ENCODE data around the gene SMAD7.

SMAD7 gene

GRCh38 chr18:48975817-48976649, 25.3 kb upstream of the SMAD7 start:
- ChIA-PET CTCF (no interaction called here), POLR2A (interaction anchor here (1.2 to 1.6 kb wide), 4 partner anchors 13 to 24 kb away, joined by 3 to 13 read pairs (median 7); no protein-coding TSS in a partner anchor)
- peak; percentile 73 for DNase-seq (ENCODE audit: extremely low spot score)
- TF ChIP-seq SP1 (IDR thresholded peaks at IDR 0.05), result no peak

GRCh38 chr18:48975120-48975816, 24.5 kb upstream of the SMAD7 start:
- no peak for DNase-seq (ENCODE audit: extremely low spot score)
- CTCF ChIA-PET, result interaction anchor here (1.0 kb wide), 1 partner anchor 22 kb away, joined by 3 read pairs; no protein-coding TSS in a partner anchor
- POLR2A ChIA-PET, result interaction anchor here (0.6 to 1.9 kb wide), 6 partner anchors 16 to 46 kb away, joined by 3 to 13 read pairs (median 6); no protein-coding TSS in a partner anchor
- TF ChIP-seq ARNT (IDR thresholded peaks at IDR 0.05), result no peak
- TF ChIP-seq HDGF (IDR thresholded peaks at IDR 0.05; ENCODE audit: borderline replicate concordance), result no peak
- no peak for TF ChIP-seq SP1 (IDR thresholded peaks at IDR 0.05)
- no peak for TF ChIP-seq NFRKB (IDR thresholded peaks at IDR 0.05)
- no peak for TF ChIP-seq PKNOX1 (IDR thresholded peaks at IDR 0.05)
- no peak for TF ChIP-seq TARDBP (IDR thresholded peaks at IDR 0.05)
- no peak for TF ChIP-seq LEF1 (IDR thresholded peaks at IDR 0.05; ENCODE audit: borderline replicate concordance)
- TF ChIP-seq SUZ12 (IDR thresholded peaks at IDR 0.05), result no peak
- no peak for TF ChIP-seq L3MBTL2 (conservative IDR thresholded peaks at IDR 0.05)
- no peak for TF ChIP-seq BHLHE40 (IDR thresholded peaks at IDR 0.05; ENCODE audit: borderline replicate concordance)
- TF ChIP-seq FOXA1 (IDR thresholded peaks at IDR 0.05), result no peak

GRCh38 chr18:48974304-48975119, 23.7 kb upstream of the SMAD7 start:
- no peak for DNase-seq (ENCODE audit: extremely low spot score)
- CTCF ChIA-PET, result interaction anchor here (1.0 to 1.2 kb wide), 2 partner anchors 13 to 23 kb away, joined by 3 to 4 read pairs; no protein-coding TSS in a partner anchor
- TF ChIP-seq PKNOX1 (IDR thresholded peaks at IDR 0.05) (no peak), ZNF384 (IDR thresholded peaks at IDR 0.05) (no peak), NFRKB (IDR thresholded peaks at IDR 0.05) (no peak), HDGF (IDR thresholded peaks at IDR 0.05; ENCODE audit: borderline replicate concordance) (no peak), LEF1 (IDR thresholded peaks at IDR 0.05; ENCODE audit: borderline replicate concordance) (no peak), ARNT (IDR thresholded peaks at IDR 0.05) (no peak), SP1 (IDR thresholded peaks at IDR 0.05) (no peak), SUZ12 (IDR thresholded peaks at IDR 0.05) (no peak), FOXA1 (IDR thresholded peaks at IDR 0.05) (no peak), ELF4 (IDR thresholded peaks at IDR 0.05) (no peak), L3MBTL2 (conservative IDR thresholded peaks at IDR 0.05) (no peak), FOXM1 (IDR thresholded peaks at IDR 0.05; ENCODE audit: borderline replicate concordance) (no peak), CTBP1 (IDR thresholded peaks at IDR 0.05; ENCODE audit: borderline replicate concordance) (no peak), BHLHE40 (IDR thresholded peaks at IDR 0.05; ENCODE audit: borderline replicate concordance) (no peak), FOXK2 (IDR thresholded peaks at IDR 0.05) (no peak), TARDBP (IDR thresholded peaks at IDR 0.05) (no peak)
- POLR2A ChIA-PET, result interaction anchor here (0.6 to 1.9 kb wide), 6 partner anchors 12 to 47 kb away, joined by 3 to 8 read pairs (median 4); no protein-coding TSS in a partner anchor

- ChIA-PET POLR2A (interaction anchor here (0.9 to 1.9 kb wide), 4 partner anchors 11 to 24 kb away, joined by 3 to 8 read pairs (median 5); no protein-coding TSS in a partner anchor), CTCF (interaction anchor here (1.2 kb wide), 1 partner anchor 12 kb away, joined by 4 read pairs; no protein-coding TSS in a partner anchor)
- DNase-seq (ENCODE audit: extremely low spot score), result no peak
- no peak for TF ChIP-seq FOXK2 (IDR thresholded peaks at IDR 0.05)
- no peak for TF ChIP-seq BHLHE40 (IDR thresholded peaks at IDR 0.05; ENCODE audit: borderline replicate concordance)
- TF ChIP-seq LEF1 (IDR thresholded peaks at IDR 0.05; ENCODE audit: borderline replicate concordance), result no peak
- TF ChIP-seq ELF4 (IDR thresholded peaks at IDR 0.05), result no peak
- TF ChIP-seq CTBP1 (IDR thresholded peaks at IDR 0.05; ENCODE audit: borderline replicate concordance), result no peak
- no peak for TF ChIP-seq ARNT (IDR thresholded peaks at IDR 0.05)
These were observed 23.0 kb upstream of the SMAD7 start for GRCh38 chr18:48973731-48974130.

- ChIA-PET POLR2A (no interaction called here), CTCF (interaction anchor here (0.6 kb wide), 1 partner anchor 74 kb away, joined by 7 read pairs; no protein-coding TSS in a partner anchor)
- TF ChIP-seq NFRKB (IDR thresholded peaks at IDR 0.05), result no peak
- TF ChIP-seq FOXK2 (IDR thresholded peaks at IDR 0.05), result no peak
- TF ChIP-seq FOXM1 (IDR thresholded peaks at IDR 0.05; ENCODE audit: borderline replicate concordance), result no peak
- TF ChIP-seq LEF1 (IDR thresholded peaks at IDR 0.05; ENCODE audit: borderline replicate concordance), result no peak
- no peak for TF ChIP-seq ELF4 (IDR thresholded peaks at IDR 0.05)
- TF ChIP-seq SUZ12 (IDR thresholded peaks at IDR 0.05), result no peak
- no peak for TF ChIP-seq TARDBP (IDR thresholded peaks at IDR 0.05)
- TF ChIP-seq FOXA1 (IDR thresholded peaks at IDR 0.05), result no peak
- no peak for TF ChIP-seq SP1 (IDR thresholded peaks at IDR 0.05)
- TF ChIP-seq L3MBTL2 (conservative IDR thresholded peaks at IDR 0.05), result no peak
- TF ChIP-seq ARNT (IDR thresholded peaks at IDR 0.05), result no peak
- no peak for TF ChIP-seq ZNF384 (IDR thresholded peaks at IDR 0.05)
- DNase-seq (ENCODE audit: extremely low spot score), result no peak
These were observed 17.8 kb upstream of the SMAD7 start for GRCh38 chr18:48968412-48969215.
